Transverse colon (tissue), 3 donors: ENCODE data around the gene ELMO3.

ENCODE experiments used
- POLR2A ChIP-seq: fragments of 450-650 bp; IDR thresholded peaks from one replicate; pipeline ENCODE4 v1.6.1; 2016; ENCODE audit warnings: antibody characterized with exemption, mild to moderate bottlenecking, moderate library complexity
- TF ChIP-seq, protein P1 (sequence below), 5 experiments: fragments of 200-600 bp in 3 of 5; fragments of 450-650 bp in 2 of 5; sonication (generic) in 3 of 5; IDR thresholded peaks; 1 replicate in 2 of 5; 2 replicates in 3 of 5; pipeline ENCODE4 v1.5.1; 2016 to 2017; ENCODE audit warnings: antibody characterized with exemption in 5 of 5, inconsistent platforms in 3 of 5, mild to moderate bottlenecking in 2 of 5, moderate library complexity in 1 of 5

DNA sequence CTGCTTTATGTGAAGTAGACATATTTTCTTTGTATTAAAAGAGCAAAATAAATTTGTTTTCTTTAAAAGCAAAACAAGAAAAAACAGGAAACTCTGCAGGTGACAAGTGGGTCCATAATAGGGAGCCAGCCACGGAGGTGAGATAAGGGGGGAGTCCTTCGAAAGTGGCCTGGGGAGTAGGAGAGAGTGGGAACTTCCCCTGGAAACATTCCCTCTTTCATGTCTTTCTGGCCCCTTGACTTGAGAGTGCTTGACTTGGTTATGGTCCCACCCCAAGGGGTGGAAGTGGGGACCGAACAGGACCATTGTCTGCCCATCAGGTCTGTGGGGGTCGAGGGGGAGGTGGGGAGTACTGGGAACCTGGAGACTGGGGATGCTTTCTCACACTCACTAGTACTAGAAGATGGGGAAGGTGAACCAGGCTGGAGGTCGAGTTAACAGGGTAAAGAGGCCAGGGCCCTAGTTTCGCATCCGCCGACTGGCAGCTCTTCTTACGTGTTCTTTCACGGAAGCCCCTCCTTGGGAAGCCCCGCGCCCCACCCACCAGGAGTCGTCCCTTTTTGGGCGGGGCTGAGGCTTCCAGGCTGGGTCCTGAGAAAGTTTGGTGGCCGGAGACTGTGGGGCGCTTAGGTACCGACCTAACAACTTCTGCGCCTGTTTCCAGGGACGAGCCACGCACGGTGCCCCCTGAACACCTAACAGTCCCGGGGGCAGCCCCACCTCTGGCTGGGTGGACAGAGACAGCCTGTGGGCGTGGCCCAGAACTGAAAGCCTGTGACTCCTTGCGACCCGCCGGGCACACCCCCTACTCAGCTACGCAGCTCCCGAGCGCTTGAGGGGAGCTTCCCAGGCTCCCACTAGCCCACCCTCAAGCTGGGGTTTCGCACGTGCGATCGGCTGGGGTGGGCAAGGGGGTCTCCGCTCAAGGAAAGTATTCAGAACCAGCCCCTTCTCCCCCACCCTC lies 40.0 kb upstream of the ELMO3 start:
- TF ChIP-seq, protein P1, sequence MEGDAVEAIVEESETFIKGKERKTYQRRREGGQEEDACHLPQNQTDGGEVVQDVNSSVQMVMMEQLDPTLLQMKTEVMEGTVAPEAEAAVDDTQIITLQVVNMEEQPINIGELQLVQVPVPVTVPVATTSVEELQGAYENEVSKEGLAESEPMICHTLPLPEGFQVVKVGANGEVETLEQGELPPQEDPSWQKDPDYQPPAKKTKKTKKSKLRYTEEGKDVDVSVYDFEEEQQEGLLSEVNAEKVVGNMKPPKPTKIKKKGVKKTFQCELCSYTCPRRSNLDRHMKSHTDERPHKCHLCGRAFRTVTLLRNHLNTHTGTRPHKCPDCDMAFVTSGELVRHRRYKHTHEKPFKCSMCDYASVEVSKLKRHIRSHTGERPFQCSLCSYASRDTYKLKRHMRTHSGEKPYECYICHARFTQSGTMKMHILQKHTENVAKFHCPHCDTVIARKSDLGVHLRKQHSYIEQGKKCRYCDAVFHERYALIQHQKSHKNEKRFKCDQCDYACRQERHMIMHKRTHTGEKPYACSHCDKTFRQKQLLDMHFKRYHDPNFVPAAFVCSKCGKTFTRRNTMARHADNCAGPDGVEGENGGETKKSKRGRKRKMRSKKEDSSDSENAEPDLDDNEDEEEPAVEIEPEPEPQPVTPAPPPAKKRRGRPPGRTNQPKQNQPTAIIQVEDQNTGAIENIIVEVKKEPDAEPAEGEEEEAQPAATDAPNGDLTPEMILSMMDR (IDR thresholded peaks at IDR 0.05) = no peak
- no peak for TF ChIP-seq POLR2A
